WTC11 (cell line): Measurements from ENCODE around the gene NCKAP5. TPM values are rescaled to one million over a fixed set of nuclear protein-coding genes. Genes with fewer than 3 reads are reported as not detected.

ENCODE experiments used
- ATAC-seq: fragments of 200-7000 bp; cut with Tn5 transposase; 2 replicates; pipeline ENCODE4 v1.10.0; 2021; ENCODE audit warnings: mild to moderate bottlenecking, moderate library complexity
- CTCF ChIA-PET: fragments of 300-600 bp; sonication (Branson Sonifier 250); formaldehyde crosslinking; loops from one replicate; lab custom pipeline; 2021; ENCODE audit warnings: antibody characterized with exemption; lab: Charles Lee
- POLR2A ChIA-PET: fragments of 350-600 bp; sonication (Branson Sonifier 250); formaldehyde crosslinking; loops from one replicate; lab custom pipeline; 2021; ENCODE audit warnings: antibody characterized with exemption; lab: Charles Lee
- DNase-seq: peaks from one replicate; pipeline ENCODE4 v3.0.0; 2021; ENCODE audit warnings: low spot score
- H3K27ac Mint-ChIP-seq: 2 replicates; pipeline ENCODE4 v1.8.0; 2021; ENCODE audit warnings: mixed read lengths
- H3K27me3 Mint-ChIP-seq: 2 replicates; pipeline ENCODE4 v1.8.0; 2021; ENCODE audit warnings: low read depth, mild to moderate bottlenecking, moderate library complexity, mixed read lengths
- H3K36me3 Mint-ChIP-seq: 2 replicates; pipeline ENCODE4 v1.8.0; 2021; ENCODE audit warnings: mixed read lengths
- H3K4me1 Mint-ChIP-seq: 2 replicates; pipeline ENCODE4 v1.8.0; 2022; ENCODE audit warnings: mixed read lengths
- H3K4me3 Mint-ChIP-seq: 2 replicates; pipeline ENCODE4 v1.8.0; 2021; ENCODE audit warnings: mild to moderate bottlenecking, moderate library complexity, mixed read lengths
- H3K9me3 Mint-ChIP-seq: 2 replicates; pipeline ENCODE4 v1.8.0; 2021; ENCODE audit warnings: mixed read lengths
- CREB1 ChIP-seq: sonication (generic); formaldehyde crosslinking; IDR thresholded peaks from 2 replicates; pipeline ENCODE4 v1.8.0; 2023; ENCODE audit warnings: mild to moderate bottlenecking, missing genetic modification reagents
- EMX1 ChIP-seq: fragments of 250-450 bp; sonication (Bioruptor Pico); IDR thresholded peaks from 2 replicates; pipeline ENCODE4 v1.8.0; 2021; ENCODE audit warnings: mild to moderate bottlenecking
- ESRRA ChIP-seq: sonication (generic); formaldehyde crosslinking; IDR thresholded peaks from 2 replicates; pipeline ENCODE4 v1.8.1; 2022; ENCODE audit warnings: mild to moderate bottlenecking, missing genetic modification reagents, borderline replicate concordance
- KAT7 ChIP-seq: sonication (generic); formaldehyde crosslinking; IDR thresholded peaks from 2 replicates; pipeline ENCODE4 v1.8.1; 2023; ENCODE audit warnings: missing genetic modification reagents, mild to moderate bottlenecking, borderline replicate concordance
- MYBL2 ChIP-seq: sonication (generic); formaldehyde crosslinking; IDR thresholded peaks from 2 replicates; pipeline ENCODE4 v1.8.1; 2023; ENCODE audit warnings: mild to moderate bottlenecking, moderate library complexity, missing genetic modification reagents
- NFE2L1 ChIP-seq: sonication (generic); formaldehyde crosslinking; IDR thresholded peaks from 2 replicates; pipeline ENCODE4 v1.8.1; 2023; ENCODE audit warnings: missing genetic modification reagents
- NR2C2 ChIP-seq: sonication (generic); formaldehyde crosslinking; IDR thresholded peaks from 2 replicates; pipeline ENCODE4 v1.8.0; 2022; ENCODE audit warnings: mild to moderate bottlenecking, missing genetic modification reagents
- TEAD1 ChIP-seq: sonication (generic); formaldehyde crosslinking; IDR thresholded peaks from 2 replicates; pipeline ENCODE4 v1.8.0; 2022; ENCODE audit warnings: mild to moderate bottlenecking, missing genetic modification reagents
- TP53 ChIP-seq: sonication (generic); formaldehyde crosslinking; IDR thresholded peaks from 2 replicates; pipeline ENCODE4 v1.8.1; 2023; ENCODE audit warnings: mild to moderate bottlenecking, missing genetic modification reagents
- ZNF219 ChIP-seq: sonication (generic); formaldehyde crosslinking; IDR thresholded peaks from 2 replicates; pipeline ENCODE4 v1.8.0; 2023; ENCODE audit warnings: missing genetic modification reagents, mild to moderate bottlenecking, borderline replicate concordance
- ZNF232 ChIP-seq: sonication (generic); formaldehyde crosslinking; IDR thresholded peaks from 2 replicates; pipeline ENCODE4 v1.8.0; 2022; ENCODE audit warnings: mild to moderate bottlenecking, missing genetic modification reagents
- ZNF317 ChIP-seq: sonication (generic); formaldehyde crosslinking; IDR thresholded peaks from 2 replicates; pipeline ENCODE4 v1.8.1; 2023; ENCODE audit warnings: low read depth, mild to moderate bottlenecking, moderate library complexity, missing genetic modification reagents, borderline replicate concordance
- ZNF396 ChIP-seq: fragments of 250-450 bp; sonication (Bioruptor Pico); IDR thresholded peaks from 2 replicates; pipeline ENCODE4 v1.8.0; 2021; ENCODE audit warnings: mild to moderate bottlenecking, moderate library complexity, borderline replicate concordance
- ZNF416 ChIP-seq: fragments of 250-450 bp; sonication (Bioruptor Pico); IDR thresholded peaks from 2 replicates; pipeline ENCODE4 v1.9.0; 2021; ENCODE audit warnings: mild to moderate bottlenecking, inconsistent platforms
- ZNF671 ChIP-seq: fragments of 250-450 bp; sonication (Bioruptor Pico); IDR thresholded peaks from 2 replicates; pipeline ENCODE4 v1.8.0; 2021; ENCODE audit warnings: mild to moderate bottlenecking
- total RNA-seq: library from RNA; stranded (reverse); gene quantifications from 3 replicates; pipeline ENCODE4 v1.2.3, GENCODE V29; 2021
- TF ChIP-seq, protein P1 (sequence below): sonication (generic); formaldehyde crosslinking; IDR thresholded peaks from 2 replicates; pipeline ENCODE4 v1.8.1; 2022; ENCODE audit warnings: mild to moderate bottlenecking, missing genetic modification reagents, moderate library complexity, borderline replicate concordance
- TF ChIP-seq, protein P2 (sequence below): sonication (generic); formaldehyde crosslinking; IDR thresholded peaks from 2 replicates; pipeline ENCODE4 v1.8.1; 2023; ENCODE audit warnings: mild to moderate bottlenecking, moderate library complexity, missing genetic modification reagents
- TF ChIP-seq, protein P3 (sequence below): fragments of 250-450 bp; sonication (Bioruptor Pico); conservative IDR thresholded peaks from 2 replicates; pipeline ENCODE4 v1.9.0; 2021; ENCODE audit warnings: mild to moderate bottlenecking
- TF ChIP-seq, protein P4 (sequence below): sonication (generic); formaldehyde crosslinking; IDR thresholded peaks from 2 replicates; pipeline ENCODE4 v1.8.1; 2022; ENCODE audit warnings: low read depth, missing genetic modification reagents, borderline replicate concordance
- TF ChIP-seq, protein P5 (sequence below): sonication (generic); formaldehyde crosslinking; IDR thresholded peaks from 2 replicates; pipeline ENCODE4 v1.8.0; 2023; ENCODE audit warnings: missing genetic modification reagents
- TF ChIP-seq, protein P6 (sequence below): sonication (generic); formaldehyde crosslinking; IDR thresholded peaks from 2 replicates; pipeline ENCODE4 v1.8.0; 2023; ENCODE audit warnings: mild to moderate bottlenecking, missing genetic modification reagents
- TF ChIP-seq, protein P7 (sequence below): sonication (generic); formaldehyde crosslinking; IDR thresholded peaks from 2 replicates; pipeline ENCODE4 v1.8.1; 2023; ENCODE audit warnings: mild to moderate bottlenecking, missing genetic modification reagents

Gene NCKAP5
- total RNA-seq, 1 experiment from 2014 or later, result 0.55 TPM

DNA sequence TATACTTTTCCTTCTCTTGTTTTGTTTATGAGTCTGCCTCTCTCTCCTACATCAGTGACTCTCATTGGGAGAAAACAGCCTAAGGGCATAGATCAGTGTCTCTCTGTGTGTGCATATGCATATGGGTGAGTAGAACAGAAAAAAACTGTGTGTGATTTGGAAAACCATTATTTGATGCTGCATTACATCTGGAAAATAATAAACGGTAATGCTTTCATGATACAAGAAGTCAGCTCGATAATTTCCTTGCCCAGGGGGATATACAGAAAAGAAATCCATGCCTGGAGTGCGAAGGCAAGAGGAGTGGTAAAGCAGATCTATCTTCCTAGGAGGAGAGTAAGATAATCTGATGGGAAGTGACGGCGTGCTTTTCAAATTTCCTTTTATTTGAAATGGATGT is 676.8 kb downstream of the NCKAP5 start (continued):
- TF ChIP-seq, protein P1, sequence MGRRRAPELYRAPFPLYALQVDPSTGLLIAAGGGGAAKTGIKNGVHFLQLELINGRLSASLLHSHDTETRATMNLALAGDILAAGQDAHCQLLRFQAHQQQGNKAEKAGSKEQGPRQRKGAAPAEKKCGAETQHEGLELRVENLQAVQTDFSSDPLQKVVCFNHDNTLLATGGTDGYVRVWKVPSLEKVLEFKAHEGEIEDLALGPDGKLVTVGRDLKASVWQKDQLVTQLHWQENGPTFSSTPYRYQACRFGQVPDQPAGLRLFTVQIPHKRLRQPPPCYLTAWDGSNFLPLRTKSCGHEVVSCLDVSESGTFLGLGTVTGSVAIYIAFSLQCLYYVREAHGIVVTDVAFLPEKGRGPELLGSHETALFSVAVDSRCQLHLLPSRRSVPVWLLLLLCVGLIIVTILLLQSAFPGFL (CRISPR knock-in tag), result no peak
- TF ChIP-seq ZNF317 (CRISPR knock-in tag), result no peak
- TF ChIP-seq MYBL2 (CRISPR knock-in tag), result no peak
- TF ChIP-seq, protein P2, sequence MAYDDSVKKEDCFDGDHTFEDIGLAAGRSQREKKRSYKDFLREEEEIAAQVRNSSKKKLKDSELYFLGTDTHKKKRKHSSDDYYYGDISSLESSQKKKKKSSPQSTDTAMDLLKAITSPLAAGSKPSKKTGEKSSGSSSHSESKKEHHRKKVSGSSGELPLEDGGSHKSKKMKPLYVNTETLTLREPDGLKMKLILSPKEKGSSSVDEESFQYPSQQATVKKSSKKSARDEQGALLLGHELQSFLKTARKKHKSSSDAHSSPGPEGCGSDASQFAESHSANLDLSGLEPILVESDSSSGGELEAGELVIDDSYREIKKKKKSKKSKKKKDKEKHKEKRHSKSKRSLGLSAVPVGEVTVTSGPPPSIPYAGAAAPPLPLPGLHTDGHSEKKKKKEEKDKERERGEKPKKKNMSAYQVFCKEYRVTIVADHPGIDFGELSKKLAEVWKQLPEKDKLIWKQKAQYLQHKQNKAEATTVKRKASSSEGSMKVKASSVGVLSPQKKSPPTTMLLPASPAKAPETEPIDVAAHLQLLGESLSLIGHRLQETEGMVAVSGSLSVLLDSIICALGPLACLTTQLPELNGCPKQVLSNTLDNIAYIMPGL (CRISPR knock-in tag), result no peak
- no peak for TF ChIP-seq KAT7 (CRISPR knock-in tag)
- TF ChIP-seq ZNF232 (CRISPR knock-in tag), result no peak
- no peak for TF ChIP-seq EMX1 (CRISPR knock-in tag)
- no peak for TF ChIP-seq NFE2L1 (CRISPR knock-in tag)
- no peak for TF ChIP-seq ZNF416
- TF ChIP-seq, protein P3, sequence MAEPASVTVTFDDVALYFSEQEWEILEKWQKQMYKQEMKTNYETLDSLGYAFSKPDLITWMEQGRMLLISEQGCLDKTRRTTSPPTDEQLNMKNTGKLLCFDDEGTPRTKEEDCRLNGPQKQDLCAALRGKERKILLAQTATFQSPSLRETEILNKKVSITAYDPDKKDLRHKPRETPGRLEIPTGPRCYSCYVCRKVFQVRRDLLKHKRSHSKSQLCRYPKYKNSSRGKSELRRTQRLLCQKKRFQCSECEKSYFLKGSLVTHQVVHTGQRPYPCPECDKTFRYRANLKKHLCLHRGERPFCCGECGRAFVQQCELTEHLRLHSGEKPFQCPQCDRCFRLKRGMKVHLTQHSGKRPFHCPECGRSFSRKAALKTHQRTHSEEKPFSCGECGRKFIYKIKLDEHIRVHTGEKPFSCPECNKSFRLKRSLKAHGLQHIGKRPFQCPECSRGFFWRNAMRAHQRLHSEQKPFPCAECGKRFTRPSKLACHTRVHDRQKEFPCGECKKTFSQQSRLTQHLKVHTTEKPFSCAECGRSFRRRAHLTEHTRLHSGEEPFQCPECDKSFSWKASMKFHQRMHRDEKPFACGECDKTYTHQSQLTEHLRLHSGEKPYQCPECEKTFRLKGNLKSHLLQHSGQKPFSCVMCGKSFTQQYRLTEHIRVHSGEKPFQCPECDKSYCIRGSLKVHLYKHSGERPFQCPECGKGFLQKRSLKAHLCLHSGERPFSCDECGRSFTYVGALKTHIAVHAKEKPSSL (CRISPR knock-in tag), result no peak
- TF ChIP-seq ZNF219, result no peak

DNA sequence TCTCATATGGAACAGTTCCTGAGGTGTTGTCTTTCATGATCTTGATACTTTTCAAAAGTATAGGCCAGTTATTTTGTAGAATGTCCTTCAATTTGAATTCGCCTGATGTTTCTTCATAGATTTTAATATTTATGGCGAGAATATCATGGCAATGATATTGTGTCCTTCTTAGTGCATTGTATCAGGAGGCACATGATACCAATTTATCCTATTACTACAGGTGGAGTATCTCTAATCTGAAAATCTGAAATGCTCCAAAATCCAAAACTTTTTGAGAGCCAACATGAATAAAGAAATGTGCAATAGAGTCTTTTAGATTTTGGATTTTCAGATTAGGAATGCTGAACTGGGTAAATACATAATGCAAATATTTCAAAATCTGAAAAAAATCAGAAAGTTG is 681.7 kb downstream of the NCKAP5 start:
- ChIA-PET POLR2A (no interaction called here), CTCF (no interaction called here)
- Mint-ChIP-seq H3K27me3 (no peaks in the 10 kb centered on the region), H3K36me3 (peaks cover 11% of the 10 kb centered on the region), H3K27ac (no peak overlapping the region), H3K9me3 (peaks cover 16% of the 10 kb centered on the region), H3K4me3 (no peak overlapping the region), H3K4me1 (peaks cover 8% of the 10 kb centered on the region)
- no peak for ATAC-seq
- DNase-seq, result no peak
- TF ChIP-seq, protein P4, sequence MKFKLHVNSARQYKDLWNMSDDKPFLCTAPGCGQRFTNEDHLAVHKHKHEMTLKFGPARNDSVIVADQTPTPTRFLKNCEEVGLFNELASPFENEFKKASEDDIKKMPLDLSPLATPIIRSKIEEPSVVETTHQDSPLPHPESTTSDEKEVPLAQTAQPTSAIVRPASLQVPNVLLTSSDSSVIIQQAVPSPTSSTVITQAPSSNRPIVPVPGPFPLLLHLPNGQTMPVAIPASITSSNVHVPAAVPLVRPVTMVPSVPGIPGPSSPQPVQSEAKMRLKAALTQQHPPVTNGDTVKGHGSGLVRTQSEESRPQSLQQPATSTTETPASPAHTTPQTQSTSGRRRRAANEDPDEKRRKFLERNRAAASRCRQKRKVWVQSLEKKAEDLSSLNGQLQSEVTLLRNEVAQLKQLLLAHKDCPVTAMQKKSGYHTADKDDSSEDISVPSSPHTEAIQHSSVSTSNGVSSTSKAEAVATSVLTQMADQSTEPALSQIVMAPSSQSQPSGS, result no peak
- TF ChIP-seq, protein P5, sequence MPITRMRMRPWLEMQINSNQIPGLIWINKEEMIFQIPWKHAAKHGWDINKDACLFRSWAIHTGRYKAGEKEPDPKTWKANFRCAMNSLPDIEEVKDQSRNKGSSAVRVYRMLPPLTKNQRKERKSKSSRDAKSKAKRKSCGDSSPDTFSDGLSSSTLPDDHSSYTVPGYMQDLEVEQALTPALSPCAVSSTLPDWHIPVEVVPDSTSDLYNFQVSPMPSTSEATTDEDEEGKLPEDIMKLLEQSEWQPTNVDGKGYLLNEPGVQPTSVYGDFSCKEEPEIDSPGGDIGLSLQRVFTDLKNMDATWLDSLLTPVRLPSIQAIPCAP (CRISPR knock-in tag), result no peak
- TF ChIP-seq NR2C2 (CRISPR knock-in tag) (no peak), ZNF671 (CRISPR knock-in tag) (no peak), TP53 (CRISPR knock-in tag) (no peak)

DNA sequence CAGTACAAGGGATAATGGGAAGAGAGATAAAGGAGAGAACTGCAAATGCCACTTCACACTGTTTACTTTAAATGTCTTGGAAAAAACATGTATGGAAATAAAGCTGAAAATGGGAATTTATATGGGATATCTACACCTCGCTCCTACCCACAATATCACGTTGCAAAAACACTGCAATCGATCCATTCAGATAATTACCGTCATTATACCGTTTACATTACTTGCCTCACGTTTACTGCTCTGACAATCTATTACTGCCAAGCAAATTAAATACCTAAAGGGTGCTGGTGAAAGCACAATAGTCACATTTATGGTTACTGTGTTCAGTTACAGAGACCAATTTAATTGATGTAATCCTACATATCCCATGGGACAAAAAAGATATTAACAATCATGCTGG is 683.6 kb downstream of the NCKAP5 start:
- peaks cover 19% of the 10 kb centered on the region for H3K9me3 Mint-ChIP-seq
- H3K27me3 Mint-ChIP-seq, result no peaks in the 10 kb centered on the region
- no peak overlapping the region for H3K4me3 Mint-ChIP-seq
- peaks cover 5% of the 10 kb centered on the region; the same call in 1 of the 2 replicates for H3K4me1 Mint-ChIP-seq
- CTCF ChIA-PET, result no interaction called here
- no peak overlapping the region for H3K27ac Mint-ChIP-seq
- DNase-seq (no peak), ATAC-seq (no peak)
- POLR2A ChIA-PET, result no interaction called here
- H3K36me3 Mint-ChIP-seq, result peaks cover 11% of the 10 kb centered on the region
- no peak for TF ChIP-seq CREB1 (CRISPR knock-in tag)
- TF ChIP-seq ESRRA (CRISPR knock-in tag), result no peak
- TF ChIP-seq, protein P6, sequence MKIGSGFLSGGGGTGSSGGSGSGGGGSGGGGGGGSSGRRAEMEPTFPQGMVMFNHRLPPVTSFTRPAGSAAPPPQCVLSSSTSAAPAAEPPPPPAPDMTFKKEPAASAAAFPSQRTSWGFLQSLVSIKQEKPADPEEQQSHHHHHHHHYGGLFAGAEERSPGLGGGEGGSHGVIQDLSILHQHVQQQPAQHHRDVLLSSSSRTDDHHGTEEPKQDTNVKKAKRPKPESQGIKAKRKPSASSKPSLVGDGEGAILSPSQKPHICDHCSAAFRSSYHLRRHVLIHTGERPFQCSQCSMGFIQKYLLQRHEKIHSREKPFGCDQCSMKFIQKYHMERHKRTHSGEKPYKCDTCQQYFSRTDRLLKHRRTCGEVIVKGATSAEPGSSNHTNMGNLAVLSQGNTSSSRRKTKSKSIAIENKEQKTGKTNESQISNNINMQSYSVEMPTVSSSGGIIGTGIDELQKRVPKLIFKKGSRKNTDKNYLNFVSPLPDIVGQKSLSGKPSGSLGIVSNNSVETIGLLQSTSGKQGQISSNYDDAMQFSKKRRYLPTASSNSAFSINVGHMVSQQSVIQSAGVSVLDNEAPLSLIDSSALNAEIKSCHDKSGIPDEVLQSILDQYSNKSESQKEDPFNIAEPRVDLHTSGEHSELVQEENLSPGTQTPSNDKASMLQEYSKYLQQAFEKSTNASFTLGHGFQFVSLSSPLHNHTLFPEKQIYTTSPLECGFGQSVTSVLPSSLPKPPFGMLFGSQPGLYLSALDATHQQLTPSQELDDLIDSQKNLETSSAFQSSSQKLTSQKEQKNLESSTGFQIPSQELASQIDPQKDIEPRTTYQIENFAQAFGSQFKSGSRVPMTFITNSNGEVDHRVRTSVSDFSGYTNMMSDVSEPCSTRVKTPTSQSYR (CRISPR knock-in tag), result no peak
- TF ChIP-seq, protein P1 (CRISPR knock-in tag), result no peak
- no peak for TF ChIP-seq NR2C2 (CRISPR knock-in tag)
- no peak for TF ChIP-seq ZNF396
- TF ChIP-seq, protein P7, sequence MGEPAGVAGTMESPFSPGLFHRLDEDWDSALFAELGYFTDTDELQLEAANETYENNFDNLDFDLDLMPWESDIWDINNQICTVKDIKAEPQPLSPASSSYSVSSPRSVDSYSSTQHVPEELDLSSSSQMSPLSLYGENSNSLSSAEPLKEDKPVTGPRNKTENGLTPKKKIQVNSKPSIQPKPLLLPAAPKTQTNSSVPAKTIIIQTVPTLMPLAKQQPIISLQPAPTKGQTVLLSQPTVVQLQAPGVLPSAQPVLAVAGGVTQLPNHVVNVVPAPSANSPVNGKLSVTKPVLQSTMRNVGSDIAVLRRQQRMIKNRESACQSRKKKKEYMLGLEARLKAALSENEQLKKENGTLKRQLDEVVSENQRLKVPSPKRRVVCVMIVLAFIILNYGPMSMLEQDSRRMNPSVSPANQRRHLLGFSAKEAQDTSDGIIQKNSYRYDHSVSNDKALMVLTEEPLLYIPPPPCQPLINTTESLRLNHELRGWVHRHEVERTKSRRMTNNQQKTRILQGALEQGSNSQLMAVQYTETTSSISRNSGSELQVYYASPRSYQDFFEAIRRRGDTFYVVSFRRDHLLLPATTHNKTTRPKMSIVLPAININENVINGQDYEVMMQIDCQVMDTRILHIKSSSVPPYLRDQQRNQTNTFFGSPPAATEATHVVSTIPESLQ (CRISPR knock-in tag), result no peak
- no peak for TF ChIP-seq TEAD1 (CRISPR knock-in tag)
